Memory B cell (primary cell): ENCODE results near the gene MAGEC2.

Experiments
- ATAC-seq: fragments of 150-1000 bp; cut with Tn5 transposase; 2 replicates; pipeline ENCODE4 v1.10.0; 2021; ENCODE audit warnings: low read depth, mild to moderate bottlenecking, moderate library complexity
- DNase-seq, 2 donors: peaks; one replicate each; pipeline ENCODE4 v3.0.0; 2022; ENCODE audit warnings: low spot score in 2 of 2
- H3K27ac Mint-ChIP-seq: one replicate; pipeline ENCODE4 v1.8.0; 2022; ENCODE audit warnings: mild to moderate bottlenecking, moderate library complexity, mixed read lengths
- H3K27me3 Mint-ChIP-seq: one replicate; pipeline ENCODE4 v1.8.0; 2022; ENCODE audit warnings: mixed read lengths
- H3K36me3 Mint-ChIP-seq: one replicate; pipeline ENCODE4 v1.8.0; 2022; ENCODE audit warnings: mild to moderate bottlenecking, mixed read lengths
- H3K4me1 Mint-ChIP-seq: one replicate; pipeline ENCODE4 v1.8.0; 2022; ENCODE audit warnings: mixed read lengths
- H3K4me3 Mint-ChIP-seq: one replicate; pipeline ENCODE4 v1.8.0; 2022; ENCODE audit warnings: mild to moderate bottlenecking, moderate library complexity, mixed read lengths
- H3K9me3 Mint-ChIP-seq: one replicate; pipeline ENCODE4 v1.8.0; 2022; ENCODE audit warnings: mixed read lengths

The MAGEC2 gene

GRCh38 chrX:142204522-142205433 is at the start of gene MAGEC2:
Gene MAGEC2, minus strand, starts transcription at chrX:142205290. Its CDS starts 1,303 bp downstream, at chrX:142203987.
- peaks cover 2% of the 10 kb centered on the region for H3K9me3 Mint-ChIP-seq

GRCh38 chrX:142251680-142252079 is 46.6 kb upstream of the MAGEC2 start:
- DNase-seq (no peak), ATAC-seq (no peak)
- Mint-ChIP-seq H3K4me3 (no peak overlapping the region), H3K27me3 (no peaks in the 10 kb centered on the region), H3K27ac (no peak overlapping the region), H3K9me3 (no peaks in the 10 kb centered on the region), H3K36me3 (no peaks in the 10 kb centered on the region), H3K4me1 (no peaks in the 10 kb centered on the region)

More at GRCh38 chrX:142204522-142205433, at the start of gene MAGEC2:
- DNase-seq (no peak), ATAC-seq (no peak)
- H3K4me1 Mint-ChIP-seq, result no peaks in the 10 kb centered on the region
- no peak within 1 kb of the TSS for H3K4me3 Mint-ChIP-seq
- H3K27ac Mint-ChIP-seq, result no peak within 1 kb of the TSS
- no peaks in the 10 kb centered on the region for H3K27me3 Mint-ChIP-seq
- no peaks in the 10 kb centered on the region for H3K36me3 Mint-ChIP-seq

- H3K27ac Mint-ChIP-seq, result no peak overlapping the region
- no peak overlapping the region for H3K4me3 Mint-ChIP-seq
- no peaks in the 10 kb centered on the region for H3K4me1 Mint-ChIP-seq
- DNase-seq (no peak), ATAC-seq (no peak)
- no peaks in the 10 kb centered on the region for H3K9me3 Mint-ChIP-seq
- H3K27me3 Mint-ChIP-seq, result no peaks in the 10 kb centered on the region
- H3K36me3 Mint-ChIP-seq, result no peaks in the 10 kb centered on the region
Measured at GRCh38 chrX:142251202-142251601, 46.1 kb upstream of the MAGEC2 start.

GRCh38 chrX:142250502-142250901 is 45.4 kb upstream of the MAGEC2 start:
- Mint-ChIP-seq H3K4me1 (no peaks in the 10 kb centered on the region), H3K4me3 (no peak overlapping the region), H3K9me3 (no peaks in the 10 kb centered on the region), H3K27me3 (no peaks in the 10 kb centered on the region), H3K36me3 (no peaks in the 10 kb centered on the region), H3K27ac (no peak overlapping the region)
- no peak for DNase-seq
- no peak for ATAC-seq

DNA sequence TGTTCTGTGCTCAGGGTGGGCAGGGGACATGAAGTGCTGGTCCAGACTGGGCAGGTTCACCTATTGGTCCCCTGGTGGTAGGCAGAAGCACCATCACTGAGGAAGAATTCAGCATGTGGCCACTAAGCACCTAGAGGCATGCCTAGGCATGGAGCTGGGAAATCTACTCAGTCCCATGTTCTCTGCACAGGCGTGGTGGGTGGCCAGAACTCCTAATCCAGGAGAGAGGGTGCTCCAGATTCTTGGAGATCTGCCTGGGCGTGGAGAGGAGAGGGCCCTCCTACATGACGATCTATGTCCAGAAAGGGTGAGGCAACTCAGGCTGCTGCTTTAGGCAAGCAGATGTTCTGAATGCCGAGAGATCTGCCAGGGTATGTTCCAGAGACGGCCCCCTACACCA is 44.6 kb upstream of the MAGEC2 start:
- Mint-ChIP-seq H3K4me1 (no peaks in the 10 kb centered on the region), H3K9me3 (no peaks in the 10 kb centered on the region), H3K36me3 (no peaks in the 10 kb centered on the region), H3K27ac (no peak overlapping the region), H3K4me3 (no peak overlapping the region), H3K27me3 (no peaks in the 10 kb centered on the region)
- no peak for DNase-seq
- no peak for ATAC-seq

DNA sequence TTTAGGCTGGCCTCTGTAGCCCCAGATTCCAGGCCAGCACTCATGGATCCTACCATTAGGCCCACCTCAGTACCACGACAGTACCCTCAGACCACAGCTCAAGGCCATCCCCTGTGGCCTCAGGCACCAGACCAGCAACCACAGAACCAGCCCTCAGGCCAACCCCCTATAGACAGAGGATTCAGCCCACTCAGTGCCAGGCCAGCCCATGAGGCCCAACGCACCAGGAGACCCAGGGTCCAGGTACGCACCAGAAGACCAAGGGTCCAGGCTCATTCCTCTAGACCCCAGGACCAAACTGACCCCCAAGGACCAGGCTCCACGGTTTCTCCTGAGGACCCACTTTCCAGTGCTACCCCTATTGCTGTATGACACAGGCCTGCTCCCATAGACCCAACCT is 39.5 kb upstream of the MAGEC2 start:
- no peaks in the 10 kb centered on the region for H3K4me1 Mint-ChIP-seq
- no peak overlapping the region for H3K4me3 Mint-ChIP-seq
- H3K27me3 Mint-ChIP-seq, result no peaks in the 10 kb centered on the region
- H3K36me3 Mint-ChIP-seq, result no peaks in the 10 kb centered on the region
- no peak overlapping the region for H3K27ac Mint-ChIP-seq
- ATAC-seq (no peak), DNase-seq (no peak)
- no peaks in the 10 kb centered on the region for H3K9me3 Mint-ChIP-seq

DNA sequence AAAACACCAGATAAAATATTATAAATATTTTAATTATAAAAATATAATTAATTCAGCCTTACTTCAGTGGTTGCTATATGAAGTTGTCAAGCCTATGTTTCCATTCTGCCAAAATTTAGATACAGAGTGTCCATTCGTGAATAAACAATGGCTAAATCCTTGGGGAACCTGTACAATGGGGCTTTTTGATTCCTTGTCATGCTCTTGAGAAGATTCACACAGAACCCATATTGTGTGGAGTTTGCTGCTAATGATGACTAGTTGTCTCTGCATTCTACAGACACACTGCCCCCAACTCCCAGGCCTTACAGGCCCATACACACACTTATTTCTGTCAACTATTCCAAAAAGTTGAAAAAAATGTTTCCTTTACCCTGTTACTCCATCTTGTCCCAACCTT is 33.4 kb upstream of the MAGEC2 start:
- Mint-ChIP-seq H3K27me3 (no peaks in the 10 kb centered on the region), H3K27ac (no peak overlapping the region), H3K4me3 (no peak overlapping the region), H3K9me3 (peaks cover 3% of the 10 kb centered on the region), H3K36me3 (no peaks in the 10 kb centered on the region), H3K4me1 (no peaks in the 10 kb centered on the region)
- DNase-seq (no peak), ATAC-seq (no peak)

DNA sequence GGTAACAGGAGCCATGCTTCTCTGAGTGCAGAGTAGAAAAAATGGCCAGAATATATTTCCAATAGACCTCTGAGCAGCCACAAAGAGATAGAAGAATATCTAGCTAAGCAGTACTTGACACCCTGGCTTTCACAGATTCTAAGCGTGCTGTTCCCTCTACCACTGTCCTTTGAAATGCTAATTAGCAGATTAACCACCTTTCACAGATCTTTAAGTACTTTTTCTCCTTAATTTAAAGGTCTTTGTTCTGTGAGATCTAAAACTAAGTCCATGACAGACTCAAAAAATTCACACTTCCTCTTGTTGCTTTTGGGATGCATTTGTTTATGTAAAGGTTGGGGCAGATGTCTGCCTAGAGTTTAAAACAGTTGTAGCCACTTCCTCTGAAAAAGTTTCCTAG is 28.3 kb upstream of the MAGEC2 start:
- H3K36me3 Mint-ChIP-seq, result no peaks in the 10 kb centered on the region
- H3K27me3 Mint-ChIP-seq, result no peaks in the 10 kb centered on the region
- peaks cover 3% of the 10 kb centered on the region for H3K9me3 Mint-ChIP-seq
- no peaks in the 10 kb centered on the region for H3K4me1 Mint-ChIP-seq
- ATAC-seq (no peak), DNase-seq (no peak)
- H3K27ac Mint-ChIP-seq, result no peak overlapping the region
- H3K4me3 Mint-ChIP-seq, result no peak overlapping the region

GRCh38 chrX:142214081-142214480 is 9.0 kb upstream of the MAGEC2 start:
- DNase-seq (no peak), ATAC-seq (no peak)
- H3K4me1 Mint-ChIP-seq, result no peaks in the 10 kb centered on the region
- H3K4me3 Mint-ChIP-seq, result no peak overlapping the region
- no peak overlapping the region for H3K27ac Mint-ChIP-seq
- no peaks in the 10 kb centered on the region for H3K36me3 Mint-ChIP-seq
- H3K9me3 Mint-ChIP-seq, result no peaks in the 10 kb centered on the region
- H3K27me3 Mint-ChIP-seq, result no peaks in the 10 kb centered on the region

DNA sequence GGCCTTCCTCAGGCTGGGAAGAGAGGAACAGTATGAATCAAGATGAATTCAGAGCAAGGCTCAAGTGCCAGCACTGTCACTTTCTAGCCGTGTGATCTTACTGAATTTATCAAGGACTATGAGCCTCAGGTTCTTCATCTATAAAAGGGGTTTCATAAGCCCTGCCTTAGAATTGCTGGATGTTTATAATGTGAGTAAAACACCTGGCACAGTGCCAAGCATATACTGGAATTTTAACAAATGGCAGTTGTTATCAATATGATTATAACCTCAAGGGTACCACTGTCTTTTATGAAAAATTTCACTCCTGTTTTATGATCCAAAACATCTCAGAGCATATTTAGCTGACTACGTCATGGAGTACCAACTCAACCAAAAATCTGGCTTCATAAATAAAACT is 4.0 kb downstream of the MAGEC2 start:
- no peaks in the 10 kb centered on the region for H3K27me3 Mint-ChIP-seq
- ATAC-seq (no peak), DNase-seq (no peak)
- H3K9me3 Mint-ChIP-seq, result no peaks in the 10 kb centered on the region
- H3K4me1 Mint-ChIP-seq, result no peaks in the 10 kb centered on the region
- no peaks in the 10 kb centered on the region for H3K36me3 Mint-ChIP-seq
- H3K4me3 Mint-ChIP-seq, result no peak overlapping the region
- H3K27ac Mint-ChIP-seq, result no peak overlapping the region

DNA sequence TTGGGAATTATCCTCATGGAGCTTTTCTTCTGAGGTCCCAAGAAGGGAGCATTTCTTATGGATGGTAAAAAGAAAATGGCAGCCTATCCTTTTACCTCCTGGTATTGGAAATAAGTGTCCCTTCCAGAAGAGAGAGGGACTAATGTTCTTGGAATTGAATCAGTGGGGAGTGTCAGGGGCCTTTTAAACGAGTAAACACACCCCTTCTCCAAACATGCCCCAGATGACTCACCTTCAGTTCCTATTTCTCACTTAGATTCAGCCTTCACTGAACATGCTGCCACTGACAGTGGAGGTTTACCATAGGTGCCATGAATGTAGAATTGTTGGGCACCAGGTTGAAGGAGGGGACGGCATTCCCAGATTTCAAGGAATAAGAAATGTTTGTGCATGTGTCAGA is 19.0 kb downstream of the MAGEC2 start:
- Mint-ChIP-seq H3K9me3 (no peaks in the 10 kb centered on the region), H3K27ac (no peak overlapping the region), H3K4me3 (no peak overlapping the region), H3K27me3 (no peaks in the 10 kb centered on the region), H3K4me1 (no peaks in the 10 kb centered on the region), H3K36me3 (no peaks in the 10 kb centered on the region)
- DNase-seq (no peak), ATAC-seq (no peak)

- Mint-ChIP-seq H3K27ac (no peak overlapping the region), H3K27me3 (no peaks in the 10 kb centered on the region), H3K36me3 (no peaks in the 10 kb centered on the region), H3K4me3 (no peak overlapping the region), H3K9me3 (no peaks in the 10 kb centered on the region), H3K4me1 (no peaks in the 10 kb centered on the region)
- ATAC-seq (no peak), DNase-seq (no peak)
Measured at GRCh38 chrX:142184756-142185602, 20.1 kb downstream of the MAGEC2 start.

DNA sequence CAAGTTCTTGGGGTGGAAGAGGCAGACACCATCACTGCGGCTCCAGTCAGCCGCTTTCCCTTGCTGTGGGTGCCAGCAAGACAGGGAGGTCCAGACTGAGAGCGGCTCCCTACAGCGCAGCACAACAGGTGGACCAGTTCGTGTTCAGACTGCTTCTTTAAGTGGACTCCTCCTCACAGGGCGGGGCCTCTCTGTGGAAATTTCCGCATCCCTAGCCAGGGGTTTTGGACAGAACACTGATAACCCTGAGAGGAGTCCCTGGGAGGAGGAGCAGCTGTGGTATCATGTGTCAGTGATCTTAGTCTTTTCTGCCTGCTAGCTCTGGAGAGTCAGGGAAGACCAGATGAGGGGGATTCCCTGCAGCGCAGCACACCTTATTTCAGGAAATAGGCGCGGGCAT is 48.5 kb downstream of the MAGEC2 start:
- DNase-seq (no peak), ATAC-seq (no peak)
- Mint-ChIP-seq H3K9me3 (peaks cover 2% of the 10 kb centered on the region), H3K4me1 (no peaks in the 10 kb centered on the region), H3K4me3 (no peak overlapping the region), H3K36me3 (no peaks in the 10 kb centered on the region), H3K27ac (no peak overlapping the region), H3K27me3 (no peaks in the 10 kb centered on the region)
